ENCODE data around the gene SPAG17.

SPAG17 gene

DNA sequence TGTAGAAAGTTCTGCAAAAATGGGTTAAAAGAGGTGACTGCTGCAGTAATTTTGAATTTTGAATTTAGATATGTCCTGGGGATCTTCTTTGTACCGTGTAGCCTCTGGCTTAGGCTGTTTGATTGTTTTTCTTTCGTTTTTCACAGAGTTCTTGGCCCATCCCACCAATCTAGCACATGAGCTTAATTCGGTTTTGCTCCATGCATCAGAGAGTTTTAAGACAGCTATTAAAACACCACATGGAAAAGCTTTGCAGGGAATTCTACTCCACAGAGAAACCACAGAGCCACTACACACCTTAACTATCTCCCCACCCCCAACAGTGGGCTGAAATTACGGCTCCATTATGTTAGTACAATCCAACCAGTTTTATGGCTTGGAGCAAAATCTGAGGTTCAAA, 25.5 kb downstream of the SPAG17 start:
- no peak for DNase-seq

DNA sequence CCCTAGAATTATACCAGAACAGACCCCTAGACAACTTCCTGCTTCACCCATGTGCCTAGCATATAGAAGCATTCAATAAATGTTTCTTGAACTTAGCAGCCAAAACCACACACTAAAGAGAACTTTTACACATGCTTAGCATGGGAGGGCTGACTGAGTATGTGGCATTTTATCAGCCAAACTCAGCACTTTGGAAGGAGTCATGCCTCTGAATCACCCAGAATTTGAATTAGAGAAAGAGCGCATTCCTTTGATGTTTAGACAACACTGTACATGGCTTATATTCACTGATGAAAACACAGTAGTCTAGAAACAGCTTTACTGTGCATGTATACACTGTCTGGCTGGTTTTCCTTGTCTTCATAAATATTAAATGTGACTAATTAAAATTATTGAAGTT, 26.1 kb downstream of the SPAG17 start:
- no peak for DNase-seq

DNA sequence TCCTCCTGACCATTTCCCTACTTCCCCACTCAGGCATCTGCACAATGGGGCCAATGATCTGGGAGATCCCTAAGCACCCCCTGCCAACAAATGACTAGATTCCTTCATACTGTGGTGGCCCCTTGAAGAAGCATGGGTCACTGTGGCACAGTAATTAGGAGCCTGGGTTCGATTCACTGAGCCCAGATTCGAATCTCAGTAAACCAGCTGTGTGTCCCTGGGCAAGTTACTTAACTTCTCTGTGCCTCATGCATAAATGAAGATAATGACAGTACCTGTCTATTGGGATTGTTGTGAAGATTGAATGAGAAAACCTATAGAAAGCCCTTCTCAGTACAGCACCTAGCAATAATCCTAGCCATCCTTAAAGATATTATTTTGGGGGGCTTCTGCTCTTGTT, 27.5 kb downstream of the SPAG17 start:
- DNase-seq: no peak

DNA sequence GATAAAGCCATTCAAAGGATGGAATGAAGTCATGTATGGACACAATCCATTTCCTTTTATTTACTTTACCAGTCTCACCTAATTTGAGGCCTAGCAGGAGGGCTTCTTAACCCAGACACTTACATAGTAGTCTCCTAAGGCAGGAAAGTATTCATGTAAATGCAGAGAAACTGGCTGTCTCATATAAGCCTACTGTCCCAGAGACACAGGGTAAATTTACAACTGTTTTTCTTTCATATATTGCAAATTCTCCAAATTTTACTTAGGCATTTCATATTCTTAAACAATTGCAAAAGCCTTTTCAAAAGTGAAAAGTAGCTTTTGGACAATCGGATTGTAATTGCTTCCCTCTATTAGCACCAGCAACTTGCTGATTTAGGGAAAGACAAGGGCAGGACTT, 29.9 kb downstream of the SPAG17 start:
- no peak for DNase-seq

DNA sequence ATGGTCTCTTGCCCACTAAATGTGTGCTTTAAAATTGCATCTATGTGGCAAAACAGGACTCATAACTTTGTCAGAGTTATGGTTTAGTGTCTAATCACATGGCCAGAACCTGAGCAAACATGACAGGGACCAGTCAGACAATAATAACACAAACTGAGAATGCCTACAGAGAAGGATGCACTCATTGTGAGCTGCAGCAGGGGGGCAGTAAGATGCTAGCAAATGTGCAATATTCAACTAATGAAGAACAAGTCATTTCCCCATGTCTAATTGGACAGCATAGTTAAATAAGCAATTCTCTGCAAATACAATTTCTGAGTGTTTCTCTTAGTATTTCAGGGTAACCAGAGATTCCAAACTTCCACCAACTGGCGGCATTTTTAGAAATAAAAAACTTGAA, 30.8 kb downstream of the SPAG17 start:
- no peak for DNase-seq

DNA sequence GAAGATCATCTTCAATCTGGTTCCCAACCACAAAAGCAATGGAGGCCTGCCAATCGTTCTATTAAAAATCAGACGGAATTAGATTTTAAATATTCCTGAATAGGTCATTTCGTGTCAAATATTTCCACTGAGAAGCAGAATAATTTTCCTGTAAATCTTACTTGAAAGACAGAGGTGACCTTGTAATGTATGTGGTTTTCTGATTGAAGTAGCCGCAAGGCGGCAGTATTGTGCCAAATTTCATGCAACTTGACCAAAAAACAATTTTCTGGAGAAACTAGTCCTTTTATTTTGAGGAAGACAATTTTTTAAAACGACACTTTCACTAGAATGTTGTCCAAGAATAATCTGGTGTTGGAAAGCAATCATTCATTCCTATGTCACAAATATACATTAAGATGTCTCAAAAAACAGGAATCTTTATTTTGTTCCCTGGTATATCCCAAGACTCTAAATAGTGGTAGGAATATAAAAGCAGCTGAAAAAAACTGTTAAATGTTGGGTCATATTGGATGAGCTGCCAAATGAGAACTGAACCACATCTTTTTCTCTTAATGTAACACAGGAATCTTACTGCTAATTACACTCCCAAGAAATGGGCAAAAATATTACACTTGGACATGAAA, 33.6 kb downstream of the SPAG17 start:
- no peak for DNase-seq

DNA sequence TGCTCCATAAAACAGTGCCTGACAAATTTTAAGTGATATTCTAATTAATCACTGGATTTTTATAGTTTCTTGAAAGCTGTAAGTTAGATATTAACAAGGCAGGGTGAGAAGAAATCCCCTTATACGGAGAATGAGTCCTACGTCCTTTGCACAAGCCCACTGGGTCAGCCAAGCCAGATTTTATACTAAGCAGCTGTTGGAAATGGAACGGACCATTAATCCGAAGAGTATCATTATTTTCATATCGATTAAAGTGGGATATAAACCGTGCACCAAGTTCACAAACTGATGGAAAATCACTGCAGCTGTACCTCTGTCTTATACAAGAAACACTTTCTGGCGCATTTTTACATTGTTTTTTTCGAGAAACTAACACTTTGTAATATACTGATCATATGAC, 35.2 kb downstream of the SPAG17 start:
- no peak for DNase-seq

DNA sequence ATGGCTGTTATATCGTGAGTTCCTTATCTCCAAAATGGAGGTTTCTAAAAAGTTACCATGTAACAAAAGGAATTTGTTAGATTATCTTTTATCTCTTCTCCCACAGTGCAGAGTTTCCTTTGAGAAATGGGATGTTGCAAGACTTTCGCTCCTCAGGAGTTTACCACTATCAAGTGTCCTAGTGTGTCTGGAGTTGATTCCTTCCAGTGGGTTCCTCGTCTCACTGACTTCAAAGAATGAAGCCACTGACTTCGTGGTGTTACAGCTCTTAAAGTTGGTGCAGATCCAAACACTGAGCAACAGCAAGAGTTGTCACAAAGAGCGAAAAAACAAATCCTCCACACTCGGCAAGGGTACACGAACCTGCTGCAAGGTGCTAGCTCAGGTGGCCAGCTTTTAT, 37.0 kb downstream of the SPAG17 start:
- no peak for DNase-seq

DNA sequence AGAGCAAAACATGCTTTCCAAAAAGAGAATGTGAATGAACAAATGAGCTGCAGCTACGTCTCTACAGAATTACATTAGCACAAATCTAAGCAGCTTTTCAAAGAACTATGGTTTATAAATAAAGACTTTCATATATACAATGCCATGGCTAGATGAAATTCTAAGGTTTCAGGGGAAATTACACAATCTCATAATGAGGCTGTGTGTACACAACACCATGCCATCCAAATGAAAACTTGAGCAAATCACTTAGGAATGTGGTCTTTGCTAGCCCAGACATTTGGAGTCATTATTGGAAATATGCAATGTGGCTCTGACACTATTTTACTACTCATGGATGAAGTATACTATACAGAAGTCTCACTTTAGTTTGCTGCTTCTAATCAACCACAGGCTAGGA, 37.5 kb downstream of the SPAG17 start:
- DNase-seq: no peak

DNA sequence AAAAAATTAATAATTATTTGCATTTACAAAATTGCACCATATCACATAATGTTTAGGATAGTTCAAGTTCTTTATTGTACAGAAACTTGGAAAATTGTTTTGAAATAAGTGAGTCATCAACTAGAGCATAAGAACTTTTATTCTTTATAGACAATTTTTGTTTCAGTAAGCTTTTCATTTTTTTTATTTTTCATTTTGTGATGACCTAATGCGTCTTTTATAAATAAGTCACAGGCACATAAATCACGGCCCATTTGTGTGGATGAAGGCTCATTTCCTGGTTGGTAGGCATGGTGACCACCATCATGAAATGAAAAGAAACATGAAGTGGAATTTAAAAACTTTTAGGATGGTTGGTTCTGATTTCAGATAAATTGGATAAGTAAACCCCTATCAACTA, 39.3 kb downstream of the SPAG17 start:
- DNase-seq: no peak

DNA sequence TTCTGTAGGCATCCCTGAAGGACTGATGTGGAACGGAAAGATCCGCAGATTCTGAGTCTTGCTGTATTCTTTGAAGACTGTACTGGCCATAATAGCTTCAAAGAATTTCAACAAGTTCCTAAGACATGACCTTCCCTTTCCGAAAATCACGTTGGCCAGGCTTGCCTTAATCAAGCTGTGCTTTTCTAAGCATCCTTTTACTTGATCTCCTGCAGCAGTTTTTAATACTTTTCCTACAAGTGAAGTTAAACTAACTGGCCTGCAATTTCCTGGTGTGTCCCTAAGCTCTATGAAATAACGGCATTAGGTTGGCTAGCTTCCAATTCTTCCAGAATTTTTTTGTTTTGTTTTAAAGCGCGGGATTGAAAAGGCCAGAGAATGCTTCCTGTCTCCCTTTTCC, 40.3 kb downstream of the SPAG17 start:
- no peak for DNase-seq

DNA sequence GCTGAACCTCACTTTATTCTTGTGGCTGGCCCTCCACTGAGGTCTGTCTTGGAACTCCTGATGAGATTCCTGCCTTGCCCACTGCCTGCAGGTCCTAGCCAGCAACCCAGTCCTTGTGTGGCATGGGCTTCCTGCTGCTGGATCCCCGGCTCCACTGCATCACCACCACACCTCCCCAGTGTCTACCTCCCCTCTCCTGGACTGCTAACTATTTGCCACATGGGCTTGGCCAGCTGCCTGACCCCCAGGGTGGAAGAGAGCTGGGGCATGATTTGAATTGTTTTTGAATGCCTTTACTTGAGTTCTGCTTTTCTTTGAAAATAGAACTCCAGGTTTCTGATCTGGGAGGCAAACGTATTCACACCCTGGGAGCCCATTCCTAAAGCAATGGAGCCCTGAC, 41.2 kb downstream of the SPAG17 start:
- no peak for DNase-seq

DNA sequence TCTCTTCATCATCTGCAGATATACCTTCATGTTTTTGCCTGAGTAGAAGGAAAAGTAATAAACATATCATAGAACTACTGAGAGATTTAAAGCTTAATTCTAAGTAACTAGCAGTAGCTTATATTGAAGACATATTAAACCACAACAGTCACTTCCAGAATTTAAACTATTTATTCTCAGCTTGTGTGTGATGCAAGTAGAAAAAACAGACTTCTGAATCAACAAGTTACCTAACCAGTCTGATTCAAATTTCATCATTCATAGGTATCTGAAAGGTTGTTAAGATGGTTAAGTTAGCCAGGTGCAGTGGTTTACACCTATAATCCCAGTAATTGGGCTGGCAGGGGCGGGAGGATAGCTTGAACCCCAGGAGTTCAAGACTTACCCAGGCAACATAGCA, 41.9 kb downstream of the SPAG17 start:
- no peak for DNase-seq

DNA sequence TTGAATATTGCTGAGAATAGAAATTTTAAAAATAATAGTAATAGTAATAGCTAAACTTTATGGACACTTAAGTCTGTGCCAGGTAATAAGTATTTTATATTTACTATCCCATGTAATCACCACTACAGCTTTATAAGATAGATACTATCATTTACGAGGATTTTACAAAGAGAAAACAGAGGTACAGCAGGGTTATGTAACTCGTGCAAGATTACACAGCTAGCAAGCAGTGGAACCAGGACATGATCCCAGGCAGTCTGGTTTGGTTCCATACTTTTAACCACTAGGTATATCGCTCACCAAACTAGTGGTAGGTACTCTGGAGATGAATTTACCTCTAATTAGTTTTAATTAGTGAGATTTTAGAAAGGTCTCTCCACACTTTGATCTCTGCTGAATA, 42.5 kb downstream of the SPAG17 start:
- no peak for DNase-seq

DNA sequence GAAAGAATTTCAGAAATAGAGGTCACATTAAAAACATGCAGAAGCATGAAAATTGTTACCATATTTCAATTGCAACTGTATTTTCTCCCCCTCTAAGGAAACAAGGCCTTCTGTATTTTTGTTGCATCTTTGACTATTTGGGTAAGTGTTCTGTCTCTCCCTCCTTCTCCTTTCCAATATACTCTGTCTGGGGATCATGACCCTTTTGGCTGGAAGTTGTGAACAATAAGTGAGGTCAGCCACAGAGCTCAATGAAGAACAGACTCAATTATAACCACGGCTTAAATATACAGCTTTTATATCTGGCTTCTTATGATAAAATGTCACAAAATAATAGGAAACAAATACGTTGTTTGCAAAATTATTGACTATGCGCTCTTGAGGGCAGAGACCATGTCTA, 47.1 kb downstream of the SPAG17 start:
- DNase-seq: no peak

DNA sequence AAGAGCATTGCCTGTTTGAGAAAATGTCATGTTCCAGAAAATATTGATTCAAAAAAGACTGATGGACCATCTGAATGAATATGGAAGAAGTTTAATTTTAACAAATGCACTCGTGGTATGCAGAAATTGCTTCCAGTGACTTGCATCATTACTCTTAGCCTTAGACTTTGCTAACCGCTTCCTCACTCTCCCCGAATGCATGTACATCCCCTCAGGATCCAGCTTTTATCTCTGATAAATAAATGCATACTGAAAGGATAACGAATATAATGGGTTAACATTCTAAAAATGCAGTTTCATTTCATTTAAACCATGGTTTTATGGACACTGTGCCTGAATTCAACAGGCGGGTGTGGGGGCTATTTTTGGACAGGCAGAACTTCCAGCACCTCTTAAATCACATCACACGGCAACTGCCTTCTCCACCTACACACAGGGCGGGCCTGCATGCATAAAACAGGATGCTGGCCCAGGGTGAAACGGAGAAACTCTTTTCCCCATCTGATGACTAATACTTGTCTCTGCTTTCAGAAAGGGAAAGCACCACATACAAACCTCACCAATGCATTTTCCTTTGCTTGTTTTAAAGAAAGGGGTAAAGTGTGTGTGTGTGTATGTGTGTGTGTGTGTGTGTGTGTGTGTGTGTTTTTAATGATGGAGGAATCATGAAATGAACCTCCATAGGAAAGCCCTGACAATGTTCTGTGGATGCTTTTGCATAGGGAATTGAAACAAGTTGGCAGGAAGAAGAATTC, 48.7 kb downstream of the SPAG17 start:
- no peak for DNase-seq

DNA sequence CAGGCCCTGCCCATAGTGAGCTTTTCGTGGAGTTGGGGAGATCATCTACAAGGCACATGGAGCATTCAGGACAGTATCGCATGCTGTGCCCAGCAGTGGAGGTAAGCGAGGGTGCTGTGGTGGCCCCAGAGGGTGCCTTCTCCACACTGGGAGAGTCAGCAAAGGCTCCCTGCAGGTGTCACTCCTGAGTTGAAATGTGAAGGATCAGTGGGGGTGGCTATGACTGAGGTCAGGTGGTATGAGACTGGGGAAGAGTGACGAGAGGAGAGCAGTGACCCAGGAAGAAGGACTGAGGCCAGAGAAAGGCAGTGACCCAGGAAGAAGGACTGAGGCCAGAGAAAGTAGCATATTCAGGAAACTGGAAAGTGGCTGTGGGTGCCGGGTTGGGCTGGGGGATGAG, 53.0 kb downstream of the SPAG17 start:
- DNase-seq: no peak

DNA sequence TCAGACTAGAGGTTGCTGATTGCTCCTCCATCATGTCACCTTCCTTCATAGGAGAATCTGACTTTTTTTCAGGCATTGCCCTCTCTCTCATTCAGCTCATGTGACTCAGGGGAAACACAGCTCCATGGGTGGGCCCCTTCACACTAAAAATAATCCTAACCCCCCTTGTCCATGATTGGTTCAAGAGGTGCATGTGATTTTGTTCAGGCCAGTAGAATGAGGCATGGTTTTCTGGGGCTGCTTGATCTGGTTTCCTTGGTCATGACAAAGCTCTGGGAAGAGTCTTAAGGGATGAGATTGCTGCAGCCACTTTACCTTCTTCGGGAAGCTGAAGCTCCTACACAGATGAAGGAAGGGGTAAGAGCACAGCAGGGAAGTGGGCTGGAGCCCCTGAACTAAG, 56.3 kb downstream of the SPAG17 start:
- DNase-seq: no peak

DNA sequence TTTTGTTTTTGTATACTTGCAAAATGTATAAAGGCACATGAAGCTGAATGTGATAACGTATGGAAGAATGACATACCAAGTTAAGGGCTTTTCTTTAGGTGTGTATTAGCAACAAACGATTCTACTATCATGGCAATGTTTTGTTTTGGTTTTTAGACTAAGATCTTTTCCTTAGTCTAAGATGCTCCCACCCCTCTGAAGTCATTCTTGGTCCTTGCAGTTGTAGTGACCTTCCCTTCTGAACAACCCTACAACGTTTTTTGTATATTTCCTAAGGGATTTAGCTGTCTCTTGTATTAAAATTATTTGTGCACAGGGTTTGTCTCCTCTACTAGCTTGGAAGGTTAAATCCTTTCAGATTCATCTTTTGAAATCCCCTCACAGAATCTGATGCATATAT, 61.0 kb downstream of the SPAG17 start:
- DNase-seq: no peak

DNA sequence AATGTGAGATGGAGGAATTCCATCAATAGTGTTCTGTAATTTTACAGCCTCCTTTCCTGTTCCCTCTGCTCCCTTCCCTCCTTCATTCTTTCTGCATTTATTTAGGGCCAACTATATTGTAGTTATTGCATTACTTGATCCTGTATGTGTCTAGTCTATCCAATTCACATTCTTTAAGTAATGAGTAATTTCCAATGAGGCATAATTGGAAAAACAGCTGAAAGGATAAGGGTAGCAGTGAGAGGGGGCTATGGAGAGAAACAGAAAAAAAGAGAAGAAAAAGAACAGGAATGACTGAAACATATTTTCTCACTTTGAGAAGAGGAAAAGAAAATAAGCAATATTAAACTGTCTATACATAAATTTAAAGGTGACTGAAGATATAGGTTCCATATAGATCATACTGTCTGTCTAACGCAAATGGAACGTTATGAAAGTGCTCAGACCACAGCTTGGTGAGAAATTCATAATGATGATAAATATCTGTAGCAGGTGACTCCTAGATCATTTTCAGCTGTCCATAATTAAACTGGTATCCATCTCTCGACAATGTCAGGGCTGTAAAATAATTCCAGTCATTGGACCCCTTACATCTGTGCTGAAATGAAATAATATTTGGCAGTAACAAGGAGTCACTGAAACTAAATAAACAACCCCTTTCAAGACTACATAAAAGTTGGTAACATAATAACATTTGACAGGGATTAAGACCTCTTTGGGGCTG, 61.8 kb downstream of the SPAG17 start:
- no peak for DNase-seq

DNA sequence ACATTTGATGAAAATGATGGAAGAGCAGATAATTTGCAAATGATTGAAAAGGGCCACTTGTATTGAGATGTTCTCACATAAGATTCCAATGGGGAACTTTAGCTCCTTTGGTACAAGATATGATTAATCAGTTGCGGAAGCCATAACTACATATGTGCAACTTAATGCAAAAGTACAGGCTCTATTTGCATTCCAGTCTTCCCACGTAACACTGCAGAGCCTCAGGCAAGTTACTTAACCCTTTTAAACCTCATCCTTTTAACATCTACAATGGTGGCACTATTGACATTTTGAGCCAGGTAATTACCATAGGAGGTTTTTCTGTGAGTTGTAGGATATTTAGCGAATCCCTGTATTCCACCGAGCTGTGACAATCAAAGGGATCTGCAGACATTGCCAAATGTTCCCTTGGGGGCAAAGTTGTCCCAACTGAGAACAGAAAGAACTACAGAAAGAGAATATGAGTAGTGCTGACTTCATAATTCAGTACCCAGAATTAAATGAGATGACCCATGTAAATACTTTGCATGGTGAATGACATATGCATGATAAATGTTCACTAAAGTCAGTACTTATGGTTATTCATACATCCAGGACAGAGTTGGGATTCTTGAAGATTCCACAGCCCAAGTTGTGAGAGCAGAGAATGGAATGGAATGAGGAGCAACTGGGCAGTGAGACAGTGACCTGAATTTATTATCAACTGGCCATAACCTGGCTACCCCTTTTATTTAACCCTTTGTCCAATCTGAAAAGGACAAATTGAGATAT, 62.6 kb downstream of the SPAG17 start:
- DNase-seq: no peak

DNA sequence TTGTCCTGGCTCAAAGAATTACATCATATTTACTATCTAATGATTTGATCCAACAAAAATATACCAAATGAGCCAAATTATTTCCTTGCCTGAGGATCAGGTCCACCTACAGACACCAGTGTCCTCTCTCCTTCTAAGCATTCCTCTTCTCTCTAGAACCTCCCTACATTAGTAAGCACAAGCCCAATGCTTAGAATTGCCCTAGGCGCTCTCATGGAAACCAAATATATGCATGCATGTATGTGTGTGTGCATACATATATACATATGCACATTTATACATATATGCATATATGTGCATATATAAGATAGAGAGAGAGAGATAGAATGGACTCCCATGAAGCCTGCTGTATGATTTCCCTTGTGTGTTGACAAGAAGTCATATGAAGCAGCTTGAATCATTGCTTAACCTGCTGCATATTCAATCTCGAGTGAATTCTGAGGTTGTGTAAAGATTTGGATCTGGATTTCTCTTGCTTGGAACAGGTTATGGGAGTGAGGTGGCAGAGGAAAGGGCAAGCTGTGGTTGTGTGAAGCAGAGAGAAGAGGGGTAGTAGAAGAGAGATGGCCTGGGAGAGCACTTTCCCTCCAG, 66.1 kb downstream of the SPAG17 start:
- DNase-seq: no peak

DNA sequence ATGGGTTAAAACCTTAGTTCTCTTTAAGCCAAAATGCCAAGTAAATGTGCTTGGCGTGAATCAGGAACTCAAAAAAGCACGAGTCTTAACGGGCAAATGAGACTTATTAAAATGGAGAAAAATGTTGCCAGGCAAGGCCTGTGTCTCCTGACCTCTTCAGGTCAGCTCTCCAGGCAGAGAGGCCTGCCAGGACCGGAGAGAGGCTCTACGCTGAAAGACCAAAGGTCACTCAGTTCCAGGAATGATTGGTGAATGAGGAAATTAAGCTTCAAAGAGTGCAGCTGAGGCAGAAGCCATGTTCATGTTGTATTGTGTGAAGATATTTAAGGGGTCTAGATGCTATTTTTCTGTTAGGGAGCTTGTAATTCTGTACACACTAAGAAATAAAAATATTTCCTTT, 66.6 kb downstream of the SPAG17 start:
- no peak for DNase-seq
